HG03060 (cell line): Measurements from ENCODE around the gene CFAP410.
"Not testable (repeated sequence)": the region's sequence is repeated elsewhere in the genome, so short reads cannot be mapped to it uniquely, and the experiment has no call there.

Experiments
- ATAC-seq: cut with Tn5 transposase; IDR thresholded peaks from one replicate; pipeline ENCODE4 v1.9.1; 2021; ENCODE audit warnings: low read depth, moderate number of reproducible peaks; ENCODE audit not compliant: unreplicated experiment

CFAP410 gene

DNA sequence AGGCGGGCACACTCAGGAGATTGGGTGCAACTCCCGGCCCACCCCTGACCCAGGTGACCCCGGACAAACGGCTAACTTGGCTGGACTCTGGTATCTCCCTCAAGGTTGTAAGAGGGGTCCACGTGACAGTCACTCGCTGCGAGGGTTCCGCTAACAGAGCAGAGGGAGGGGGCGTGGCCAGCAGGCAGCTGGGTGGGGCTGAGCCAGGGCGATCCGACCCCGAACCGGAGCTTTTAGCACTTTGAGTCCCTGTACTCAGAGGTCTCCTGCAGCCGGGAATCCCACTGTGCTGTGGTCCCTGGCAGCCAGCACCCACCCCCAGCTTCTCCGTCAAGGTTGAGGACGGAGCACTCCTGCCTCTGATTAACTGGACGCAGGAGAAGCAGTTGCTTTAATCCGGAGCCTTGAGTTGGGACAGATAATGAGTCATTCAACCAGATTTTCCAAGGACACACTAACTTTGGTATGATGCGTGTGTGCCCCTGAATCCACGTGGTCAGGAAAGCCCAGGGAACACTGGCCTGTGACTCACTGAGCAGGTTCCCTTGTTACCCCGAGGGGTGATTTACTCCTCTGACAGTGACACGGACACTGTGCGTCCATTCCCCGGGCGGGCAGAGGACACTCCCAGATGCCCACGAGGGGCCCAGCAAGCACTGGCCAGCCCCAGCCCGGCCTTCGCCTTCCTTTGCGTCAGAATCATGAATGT lies 31.0 kb upstream of the CFAP410 start:
- ATAC-seq, result no peak

DNA sequence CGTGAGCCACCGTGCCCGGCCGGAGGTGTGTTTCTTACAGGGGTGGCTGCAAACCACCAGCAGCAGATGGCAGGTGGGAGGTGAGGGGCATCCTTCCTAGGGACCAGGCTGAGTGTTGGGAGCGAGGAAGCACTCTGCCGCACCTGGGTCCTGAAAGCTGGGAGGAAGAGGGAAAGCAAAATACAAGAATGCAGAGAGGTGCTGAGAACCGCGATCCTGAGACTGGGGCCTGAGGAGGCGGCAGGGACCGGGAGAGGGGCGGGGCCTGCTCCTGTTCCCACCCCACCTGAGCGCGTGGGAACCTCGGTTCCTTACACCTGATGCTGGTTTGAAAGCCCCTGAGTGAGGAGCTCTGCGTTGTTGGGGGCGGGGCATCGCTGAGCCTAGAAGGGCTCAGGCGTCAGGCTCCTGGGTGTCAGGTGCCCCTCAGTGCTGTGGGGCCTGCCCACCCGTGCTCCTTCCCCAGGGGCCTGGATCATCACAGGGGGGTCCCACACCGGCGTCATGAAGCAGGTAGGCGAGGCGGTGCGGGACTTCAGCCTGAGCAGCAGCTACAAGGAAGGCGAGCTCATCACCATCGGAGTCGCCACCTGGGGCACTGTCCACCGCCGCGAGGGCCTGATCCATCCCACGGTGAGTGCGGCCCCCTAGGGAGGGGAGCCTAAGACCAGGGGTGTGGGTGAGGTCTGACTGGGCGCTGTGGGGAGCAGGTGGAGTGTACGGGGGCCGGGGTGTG lies 29.7 kb upstream of the CFAP410 start:
- no peak for ATAC-seq

DNA sequence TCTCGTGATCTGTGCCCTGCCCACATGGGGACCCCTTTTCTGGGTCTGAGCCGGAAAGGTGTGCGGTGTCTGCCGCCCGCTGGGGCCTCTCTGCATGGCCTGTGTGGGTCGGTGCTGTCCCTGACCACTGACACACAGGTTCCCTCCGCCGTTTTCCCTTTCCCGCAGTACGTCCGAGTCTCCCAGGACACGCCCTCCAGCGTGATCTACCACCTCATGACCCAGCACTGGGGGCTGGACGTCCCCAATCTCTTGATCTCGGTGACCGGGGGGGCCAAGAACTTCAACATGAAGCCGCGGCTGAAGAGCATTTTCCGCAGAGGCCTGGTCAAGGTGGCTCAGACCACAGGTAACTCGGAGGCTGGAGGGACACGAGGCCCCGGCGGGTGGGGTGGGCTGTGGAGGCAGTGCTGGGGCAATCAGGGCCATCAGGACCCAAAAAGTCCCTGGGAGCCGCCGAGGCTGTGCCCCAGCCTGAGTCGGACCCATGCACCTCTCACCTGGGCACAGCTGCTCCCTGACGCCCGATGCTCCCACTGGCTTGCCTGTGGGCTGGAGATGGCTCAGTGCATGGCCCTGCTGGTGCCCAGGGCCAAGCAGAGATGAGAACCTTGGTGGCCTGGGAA lies 27.5 kb upstream of the CFAP410 start:
- ATAC-seq, result no peak

DNA sequence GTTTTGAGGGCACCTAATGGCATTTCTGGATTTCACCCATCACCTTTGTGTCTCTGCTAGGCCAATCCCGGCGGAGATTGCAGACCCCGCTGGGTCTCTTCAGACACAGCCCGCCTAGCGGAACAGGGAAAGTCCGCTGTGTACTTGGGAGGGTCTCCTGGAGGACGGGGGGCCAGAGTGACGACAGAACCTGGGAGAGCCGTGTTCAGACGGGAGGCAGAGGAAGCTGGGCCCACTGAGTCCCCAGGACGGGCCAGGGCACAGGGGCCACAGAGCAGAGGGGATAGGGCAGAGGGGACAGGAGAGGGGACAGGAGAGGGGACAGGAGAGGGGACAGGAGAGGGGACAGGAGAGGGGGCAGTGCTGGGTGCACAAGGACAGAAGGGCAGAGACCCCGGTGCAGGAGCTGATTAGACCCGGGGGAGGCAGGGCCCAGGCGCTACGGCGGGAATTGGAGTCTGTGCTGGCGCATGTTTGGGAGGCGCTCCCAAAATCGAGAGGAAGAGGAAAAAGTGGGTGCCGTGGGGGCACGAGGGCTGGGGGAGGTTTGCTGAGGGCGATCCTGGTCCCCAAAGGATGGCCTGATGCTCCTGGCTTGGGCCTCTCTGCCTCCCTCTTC lies 26.9 kb upstream of the CFAP410 start:
- no peak for ATAC-seq

DNA sequence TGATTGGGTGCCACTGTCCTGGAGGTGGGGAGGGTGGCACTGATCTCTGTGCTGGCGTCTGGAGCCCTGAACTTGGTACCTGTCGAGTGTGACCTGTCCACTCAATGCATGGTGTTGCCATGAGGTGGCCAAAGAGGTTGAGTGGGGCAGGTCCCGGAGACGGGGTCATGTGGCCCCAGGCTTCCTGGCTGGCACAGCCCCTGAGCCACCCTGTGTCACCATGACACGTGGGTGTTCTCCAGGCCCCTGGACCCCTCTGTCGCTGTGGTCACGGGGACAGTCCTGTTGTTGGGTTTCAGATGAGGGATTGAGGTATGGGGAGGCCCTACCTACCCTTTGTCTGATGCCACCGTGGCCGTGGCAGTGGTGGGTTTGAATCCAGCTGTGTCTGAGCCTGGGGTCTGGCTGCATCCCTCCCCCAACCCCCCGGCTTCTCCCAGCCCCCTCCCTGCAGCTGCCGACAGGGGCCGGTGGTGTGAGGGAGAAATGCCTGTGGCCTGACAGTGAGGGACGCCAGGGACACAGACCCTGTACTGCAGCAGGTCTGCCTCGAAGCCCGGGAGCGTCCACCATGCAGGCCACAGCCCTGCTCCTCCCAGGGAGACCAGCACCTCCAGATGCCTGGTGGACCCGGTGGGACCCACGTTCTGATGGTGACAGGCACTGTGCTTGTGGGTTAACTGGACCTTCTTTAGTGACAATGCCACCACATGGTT lies 26.2 kb upstream of the CFAP410 start:
- no peak for ATAC-seq

DNA sequence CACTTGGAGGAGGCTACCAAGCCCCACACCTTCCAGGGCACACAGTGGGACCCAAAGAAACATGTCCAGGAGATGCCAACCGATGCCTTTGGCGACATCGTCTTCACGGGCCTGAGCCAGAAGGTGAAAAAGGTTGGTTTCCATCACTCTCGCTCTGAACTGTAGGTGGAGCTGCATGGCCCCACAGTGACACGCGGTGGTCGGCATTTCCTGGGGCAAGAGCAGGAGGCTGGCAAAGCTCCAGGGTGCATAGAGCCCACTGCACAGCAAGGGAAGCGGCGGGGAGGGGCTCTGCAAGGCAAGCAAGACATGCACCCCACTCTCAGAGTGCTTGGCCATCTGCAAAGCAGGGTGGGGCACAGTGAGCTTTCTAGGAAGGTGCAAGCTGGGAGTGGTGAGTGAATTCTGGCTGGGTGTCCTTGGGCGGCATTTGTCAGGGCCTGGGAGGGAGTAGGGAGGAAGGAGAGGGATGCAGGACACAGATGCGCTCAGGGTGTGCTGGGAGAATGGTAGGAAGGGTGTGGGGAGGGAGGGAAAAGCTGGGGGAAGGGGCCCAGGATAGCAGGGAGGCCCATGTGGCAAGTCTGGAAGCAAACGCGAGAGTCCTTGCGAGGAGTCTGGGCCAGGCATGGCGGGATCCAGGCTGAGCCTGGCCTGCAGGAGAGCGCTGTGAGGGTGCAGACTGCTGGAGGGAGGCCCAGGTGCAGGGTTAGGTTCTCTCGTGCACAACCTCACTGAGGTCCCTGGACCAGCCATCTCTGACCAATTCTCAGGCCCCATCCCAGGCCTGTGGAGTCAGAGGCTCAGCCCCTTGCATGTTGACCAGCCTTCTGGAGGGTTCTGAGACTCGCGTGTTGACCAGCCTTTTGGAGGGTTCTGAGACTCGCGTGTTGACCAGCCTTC lies 25.2 kb upstream of the CFAP410 start:
- ATAC-seq, result no peak

DNA sequence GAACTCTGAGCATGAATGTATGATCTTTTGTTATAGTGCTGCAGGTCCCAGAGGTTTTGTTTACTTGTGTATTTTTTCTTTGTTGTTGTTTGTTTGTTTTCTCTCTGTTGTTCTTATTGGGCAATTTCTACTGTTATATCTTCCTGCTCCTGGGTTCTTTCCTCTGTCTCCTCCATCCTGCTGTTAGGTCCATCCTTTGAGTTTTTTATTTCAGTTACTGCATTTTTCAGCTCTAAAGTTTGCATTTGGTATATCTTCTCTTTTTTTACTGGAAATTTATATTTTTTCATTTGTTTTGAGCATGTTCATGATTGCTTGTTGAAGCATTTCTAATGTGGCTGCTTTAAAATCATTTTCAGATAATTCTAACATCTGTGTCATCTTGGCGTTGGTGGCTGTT lies 24.1 kb upstream of the CFAP410 start:
- ATAC-seq, result no peak

DNA sequence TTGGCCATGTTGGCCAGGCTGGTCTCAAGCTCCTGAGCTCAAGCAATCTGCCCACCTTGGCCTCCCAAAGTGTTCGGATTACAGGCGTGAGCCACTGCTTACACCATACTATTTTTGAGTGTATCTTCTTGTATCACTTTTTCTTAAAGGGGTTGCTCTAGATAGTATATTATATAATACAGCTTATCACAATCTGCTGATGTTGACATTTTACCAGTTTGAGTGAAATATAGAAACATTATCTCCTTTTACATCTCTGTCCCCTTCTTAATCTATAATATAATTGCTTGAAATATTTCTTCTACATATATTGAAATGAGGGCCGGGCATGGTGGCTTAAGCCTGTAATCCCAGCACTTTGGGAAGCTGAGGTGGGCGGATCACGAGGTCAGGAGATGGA lies 22.7 kb upstream of the CFAP410 start:
- not testable (repeated sequence) for ATAC-seq

DNA sequence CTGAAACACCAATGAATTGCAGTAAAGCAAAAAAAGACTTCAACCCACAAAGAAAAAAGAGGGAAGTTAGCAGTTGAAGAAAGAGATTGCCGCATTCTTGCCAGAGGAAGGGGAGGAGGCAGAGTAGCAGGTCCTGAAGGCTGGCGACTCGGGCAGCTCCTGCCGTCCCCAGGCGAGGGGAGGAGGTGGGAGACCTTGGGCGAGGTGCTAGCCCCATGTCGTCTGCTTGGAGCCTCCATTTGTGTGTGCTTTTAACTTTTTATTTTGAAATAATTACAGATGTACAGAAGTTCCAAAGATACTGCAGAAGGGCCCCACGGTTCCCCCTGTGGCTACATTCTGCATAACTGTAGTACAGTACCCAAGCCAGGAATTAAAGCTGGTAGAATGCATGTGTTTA lies 21.0 kb upstream of the CFAP410 start:
- no peak for ATAC-seq

DNA sequence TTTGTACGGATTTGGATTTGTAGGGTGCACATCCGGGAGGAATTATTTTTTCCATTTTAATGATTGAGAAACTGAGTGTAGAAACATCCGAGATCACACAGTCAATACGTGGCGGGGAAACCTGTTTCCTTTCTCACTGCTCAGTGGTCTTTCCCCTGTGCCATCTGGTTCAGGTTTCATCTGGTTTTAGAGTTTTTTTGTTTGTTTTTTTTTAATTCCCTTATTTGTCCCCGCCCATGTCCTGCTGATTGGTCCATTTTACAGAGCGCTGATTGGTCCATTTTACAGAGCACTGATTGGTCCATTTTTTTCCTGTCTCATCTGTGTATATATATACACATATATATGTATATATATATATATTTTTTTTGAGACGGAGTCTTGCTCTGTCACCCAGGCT lies 20.2 kb upstream of the CFAP410 start:
- no peak for ATAC-seq

DNA sequence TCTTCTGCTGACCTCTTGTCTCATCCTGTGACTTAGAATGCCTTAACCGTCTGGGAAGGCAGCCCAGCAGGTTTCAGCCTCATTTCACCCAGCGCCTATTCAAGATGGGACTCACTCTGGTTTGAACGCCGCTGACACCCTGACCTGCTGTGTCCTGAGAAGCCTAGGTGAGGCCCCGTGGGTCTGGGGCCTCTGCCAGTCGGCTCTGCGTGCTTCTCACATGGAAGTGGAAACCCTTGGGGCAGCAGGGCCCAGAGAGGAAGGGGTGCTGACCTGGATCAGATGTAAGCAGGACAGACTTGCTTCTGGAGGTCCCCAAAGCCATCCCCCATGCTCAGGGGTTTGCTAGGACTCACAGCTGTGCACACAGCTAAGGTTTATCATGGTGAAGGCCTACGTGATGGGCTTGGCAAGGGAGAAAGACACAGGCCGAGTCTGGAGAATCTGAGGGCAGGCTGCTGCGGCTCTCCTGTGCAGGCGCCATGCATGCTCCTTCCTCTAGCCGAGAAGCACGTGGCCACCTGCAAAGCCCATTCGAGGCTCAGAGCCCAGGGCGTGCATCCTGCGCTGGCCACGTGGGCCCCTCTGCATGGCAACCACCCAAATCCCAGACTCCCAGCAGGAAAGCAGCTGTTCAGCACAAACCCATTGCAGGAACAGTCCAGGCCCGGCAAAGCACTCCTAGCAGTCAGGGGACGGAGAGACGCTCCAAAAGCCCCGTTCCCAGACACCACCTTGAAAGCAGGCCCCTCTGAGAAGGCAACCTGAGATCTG lies 18.1 kb upstream of the CFAP410 start:
- ATAC-seq, result no peak

DNA sequence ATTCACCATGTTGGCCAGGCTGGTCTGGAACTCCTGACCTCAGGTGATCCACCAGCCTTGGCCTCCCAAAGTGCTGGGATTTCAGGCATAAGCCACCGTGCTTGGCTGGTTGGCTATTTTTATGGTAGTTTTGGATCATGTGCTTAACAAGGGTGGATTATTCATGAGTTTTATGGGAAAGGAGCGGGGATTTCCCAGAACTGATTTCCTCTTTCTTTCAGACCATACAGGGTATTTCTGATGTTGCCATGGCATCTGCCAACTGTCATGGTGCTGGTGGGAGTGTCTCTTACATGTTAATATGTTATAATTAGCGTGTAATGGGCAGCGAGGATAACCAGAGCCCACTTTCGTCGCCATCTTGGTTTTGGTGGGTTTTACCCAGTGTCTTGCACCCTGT lies 17.4 kb upstream of the CFAP410 start:
- no peak for ATAC-seq

DNA sequence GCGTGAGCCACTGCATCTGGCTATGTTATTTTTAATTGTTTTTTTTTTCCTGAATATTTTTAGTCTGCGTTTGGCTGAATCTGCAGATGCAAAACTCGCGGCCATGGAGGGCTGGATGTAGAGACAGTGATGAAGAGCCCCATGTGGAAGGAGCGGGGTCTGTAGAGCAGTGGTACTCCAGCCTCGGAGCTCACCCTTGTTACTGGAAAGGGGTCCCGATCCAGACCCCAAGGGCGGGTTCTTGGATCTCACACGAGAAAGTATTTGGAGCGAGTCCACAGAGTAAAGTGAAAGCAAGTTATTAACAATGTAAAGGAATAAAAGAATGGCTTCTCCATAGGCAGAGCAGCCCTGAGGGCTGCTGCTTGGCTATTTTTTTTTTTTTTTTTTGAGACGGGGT lies 17.0 kb upstream of the CFAP410 start:
- ATAC-seq, result no peak

DNA sequence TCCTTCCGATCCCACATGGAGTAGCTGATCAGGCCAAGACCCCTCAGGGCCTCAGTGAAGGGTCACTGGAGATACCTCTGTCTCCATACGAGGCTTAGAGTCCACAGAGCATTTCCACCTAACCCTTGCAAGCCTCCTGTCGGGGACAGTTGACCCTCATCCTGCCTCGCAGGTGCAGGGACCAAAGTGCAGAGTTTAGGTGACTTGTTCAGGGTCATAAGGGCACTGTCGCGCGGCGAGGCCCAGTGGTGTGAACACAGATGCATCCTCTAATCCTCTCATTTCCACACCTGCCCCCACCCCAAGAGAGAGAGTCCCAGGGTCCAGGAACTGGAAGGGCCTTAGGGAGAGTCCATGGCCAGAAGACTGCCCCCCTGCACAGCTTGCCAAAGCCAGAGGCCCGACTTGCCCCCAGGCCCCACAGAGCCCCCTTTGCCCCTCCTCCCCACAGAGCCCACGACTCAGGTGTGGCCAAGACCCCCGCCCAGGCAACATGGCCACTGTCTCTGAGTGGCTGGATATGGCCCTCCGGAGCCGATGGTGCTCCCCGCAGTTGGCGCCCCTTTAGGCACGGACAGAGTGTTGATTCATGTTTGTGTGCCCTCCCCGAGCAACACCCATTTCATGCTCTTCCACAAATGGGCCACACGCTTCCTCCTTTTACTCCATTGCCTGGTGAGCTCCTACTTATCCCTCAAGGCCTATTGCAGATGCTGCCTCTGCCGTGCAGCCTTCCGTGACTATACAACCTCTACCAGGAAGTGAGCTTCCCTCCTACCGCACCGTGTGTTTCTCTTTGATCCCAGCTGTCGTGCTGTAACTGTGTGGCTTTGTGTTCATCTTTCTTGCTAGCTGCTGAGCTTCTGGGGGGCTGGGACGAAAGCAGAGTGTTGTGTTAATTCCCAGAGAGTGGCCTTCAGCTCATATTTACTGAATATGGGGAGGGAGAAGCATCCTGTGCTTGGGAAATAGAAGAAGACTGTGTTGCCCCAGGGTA lies 15.9 kb upstream of the CFAP410 start:
- no peak for ATAC-seq

DNA sequence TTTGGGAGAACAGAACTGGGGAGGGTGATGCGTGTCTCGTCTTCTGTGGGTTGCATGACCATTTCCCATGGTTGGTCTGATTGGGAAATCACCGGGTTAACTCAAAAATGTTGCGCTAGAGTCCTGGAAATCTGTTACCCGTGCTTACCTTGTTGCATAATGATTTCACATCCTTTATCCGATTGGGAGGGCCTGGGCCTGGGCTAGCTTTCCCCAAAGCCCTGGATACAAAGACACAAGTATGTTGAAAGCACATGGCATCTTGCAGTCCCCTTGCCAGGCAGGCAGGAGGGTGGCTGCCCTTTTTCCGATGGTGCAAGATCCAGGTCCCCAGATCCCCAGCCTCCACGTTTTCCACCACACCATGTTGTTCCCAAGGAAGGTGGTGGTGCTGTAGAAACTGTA lies 14.8 kb upstream of the CFAP410 start:
- ATAC-seq, result no peak

DNA sequence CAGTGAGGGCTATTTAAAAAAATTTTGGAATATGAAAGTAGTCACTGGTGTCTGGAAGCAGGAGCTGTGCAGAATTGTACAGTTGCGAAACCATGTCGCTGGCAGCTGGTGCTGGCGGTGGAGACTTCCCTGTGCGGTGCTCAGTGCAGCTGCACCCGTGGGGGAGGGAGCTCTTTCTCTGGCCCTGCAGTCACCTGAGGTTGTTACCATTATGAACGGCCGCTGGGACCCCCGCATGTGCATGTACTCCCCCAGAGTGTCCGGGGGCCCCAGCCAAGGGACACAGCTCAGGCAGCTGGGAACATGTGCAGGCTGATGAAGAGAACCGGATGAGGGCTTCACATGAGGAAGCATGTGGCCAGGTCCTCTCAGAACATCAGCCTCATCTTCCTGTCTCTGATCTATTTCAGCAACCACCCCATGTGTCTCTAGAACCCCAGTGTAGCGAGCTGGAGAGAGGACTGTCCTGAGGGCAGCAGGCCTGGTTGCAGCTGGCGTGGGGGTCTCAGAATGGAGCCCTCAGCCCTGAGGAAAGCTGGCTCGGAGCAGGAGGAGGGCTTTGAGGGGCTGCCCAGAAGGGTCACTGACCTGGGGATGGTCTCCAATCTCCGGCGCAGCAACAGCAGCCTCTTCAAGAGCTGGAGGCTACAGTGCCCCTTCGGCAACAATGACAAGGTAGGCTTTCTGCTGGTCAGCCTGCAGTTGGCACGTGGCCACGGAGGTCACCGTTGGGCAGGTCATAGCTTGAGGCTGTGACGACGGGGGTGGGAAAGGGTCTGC lies 14.2 kb upstream of the CFAP410 start, which contains the start of gene TRPM2:
TRPM2 (plus strand) TSS at position 431 of the 780 bp plus-strand sequence; CDS start at position 511, 80 bp downstream.
- no peak for ATAC-seq
